Raji (cell line): ENCODE results near the gene ARL16.

Source experiments
- POLR2A ChIP-seq: IDR thresholded peaks from 2 replicates; pipeline ENCODE4 v1.6.1; 2011; ENCODE audit warnings: low read depth, low read length, control low read depth; ENCODE audit not compliant: insufficient read depth

ARL16 gene

GRCh38 chr17:81673561-81674258 lies 9.9 kb downstream of the ARL16 start:
- no peak for TF ChIP-seq POLR2A

DNA sequence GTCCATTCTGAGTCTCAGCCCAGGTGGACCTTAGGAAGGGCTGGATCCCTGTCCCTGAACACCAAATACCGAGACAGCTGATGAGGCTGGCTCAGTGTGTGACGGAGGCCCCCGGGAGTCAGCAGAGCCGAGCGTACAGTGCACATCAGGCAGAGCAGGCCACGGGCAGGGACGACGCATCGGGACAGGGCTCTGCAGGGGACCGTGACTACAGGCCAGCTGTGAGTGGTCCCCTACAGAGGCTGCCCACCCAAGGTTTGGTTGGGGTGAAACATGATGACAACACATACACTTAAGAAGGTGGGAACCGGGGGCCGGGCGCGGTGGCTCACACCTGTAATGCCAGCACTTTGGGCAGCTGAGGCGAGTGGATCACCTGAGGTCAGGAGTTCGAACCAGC lies 10.6 kb downstream of the ARL16 start:
- TF ChIP-seq POLR2A, result no peak

GRCh38 chr17:81672504-81672903 lies 11.1 kb downstream of the ARL16 start:
- no peak for TF ChIP-seq POLR2A

GRCh38 chr17:81667754-81668153 lies 15.8 kb downstream of the ARL16 start:
- TF ChIP-seq POLR2A, result no peak

DNA sequence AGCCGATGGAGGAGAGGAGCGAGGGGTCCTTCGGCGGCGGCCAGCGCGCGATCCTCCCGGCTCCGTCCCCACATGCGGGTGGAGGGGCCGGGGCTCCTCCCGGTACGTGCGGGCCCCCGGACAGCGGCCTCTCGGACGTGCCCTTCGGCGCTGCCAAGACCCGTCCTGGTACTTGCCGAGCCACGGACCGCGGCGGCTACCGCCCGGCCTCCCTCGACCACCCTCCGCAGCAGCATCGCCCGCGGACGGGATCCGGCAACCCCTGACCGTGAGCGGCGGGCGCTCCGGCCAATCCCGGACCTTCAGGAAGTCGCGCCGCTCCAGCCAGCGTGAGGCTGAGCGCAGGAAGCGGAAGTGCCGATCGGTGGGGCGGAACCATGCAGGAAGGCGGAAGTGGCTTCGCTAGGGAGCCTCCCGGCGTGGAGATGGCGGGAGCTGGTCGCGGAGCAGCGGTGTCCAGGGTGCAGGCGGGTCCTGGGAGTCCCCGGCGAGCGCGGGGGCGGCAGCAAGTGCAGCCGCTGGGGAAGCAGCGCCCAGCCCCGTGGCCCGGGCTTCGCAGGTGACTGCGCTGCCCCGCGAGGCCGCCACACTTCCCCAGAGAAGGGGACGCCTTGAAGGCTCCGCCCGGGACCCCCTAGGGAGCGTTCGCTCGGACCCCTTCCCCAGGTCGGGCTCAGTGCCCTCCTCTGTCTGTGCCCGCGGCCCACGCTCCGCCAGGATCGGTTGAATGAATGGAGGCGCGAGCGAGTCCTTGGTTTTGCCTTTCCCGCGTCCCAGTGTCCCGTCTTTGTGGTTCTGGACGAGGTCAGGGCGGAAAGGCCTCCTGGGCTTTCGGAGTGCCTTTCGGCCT lies 17.0 kb downstream of the ARL16 start, which contains the start of the genes CCDC137 and OXLD1:
Gene CCDC137 (plus strand): TSS at position 396 of the 850 bp plus-strand sequence. CDS start 30 bp downstream, at position 426.
Gene OXLD1 (minus strand): TSS at position 264 of the 850 bp plus-strand sequence. CDS start 28 bp downstream, at position 236.
- TF ChIP-seq POLR2A, result peak; percentile 97

DNA sequence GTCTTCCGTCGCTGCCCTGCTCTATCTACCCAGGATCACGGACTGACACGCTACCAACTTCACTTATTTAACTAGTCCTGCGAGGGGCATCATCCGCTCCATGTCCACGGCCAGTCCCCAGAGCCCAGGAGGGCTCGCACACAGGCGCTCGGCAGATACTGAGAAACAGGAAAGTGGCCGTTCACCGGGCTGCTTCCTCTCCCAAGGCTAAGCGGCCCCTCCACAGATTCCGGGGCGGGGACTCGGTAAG lies 17.6 kb downstream of the ARL16 start:
- no peak for TF ChIP-seq POLR2A

GRCh38 chr17:81665205-81666091 lies 18.1 kb downstream of the ARL16 start:
- no peak for TF ChIP-seq POLR2A

GRCh38 chr17:81664051-81664470 lies 19.5 kb downstream of the ARL16 start:
- TF ChIP-seq POLR2A, result no peak; the same call in 1 of the 2 replicates

GRCh38 chr17:81662002-81662401 lies 21.6 kb downstream of the ARL16 start:
- TF ChIP-seq POLR2A, result no peak

DNA sequence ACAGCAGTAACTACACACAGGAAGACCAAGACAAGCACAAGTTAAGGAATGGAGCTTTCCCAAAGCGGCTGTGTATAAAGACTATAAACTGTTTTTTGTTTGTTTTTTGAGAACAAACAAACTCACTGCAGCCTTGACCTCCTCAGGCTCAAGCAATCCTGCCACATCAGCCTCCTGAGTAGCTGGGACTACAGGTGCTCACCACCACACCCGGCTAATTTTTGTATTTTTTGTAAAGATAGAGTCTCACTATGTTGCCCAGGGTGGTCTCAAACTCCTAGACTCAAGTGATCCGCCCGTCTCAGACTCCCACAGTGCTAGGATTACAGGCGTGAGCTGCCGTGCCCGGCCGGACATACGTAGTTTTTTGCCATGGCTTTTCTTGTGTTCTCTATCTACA lies 23.2 kb downstream of the ARL16 start:
- TF ChIP-seq POLR2A, result no peak

- TF ChIP-seq POLR2A, result no peak
Measured at GRCh38 chr17:81659038-81659437, 24.6 kb downstream of the ARL16 start.

DNA sequence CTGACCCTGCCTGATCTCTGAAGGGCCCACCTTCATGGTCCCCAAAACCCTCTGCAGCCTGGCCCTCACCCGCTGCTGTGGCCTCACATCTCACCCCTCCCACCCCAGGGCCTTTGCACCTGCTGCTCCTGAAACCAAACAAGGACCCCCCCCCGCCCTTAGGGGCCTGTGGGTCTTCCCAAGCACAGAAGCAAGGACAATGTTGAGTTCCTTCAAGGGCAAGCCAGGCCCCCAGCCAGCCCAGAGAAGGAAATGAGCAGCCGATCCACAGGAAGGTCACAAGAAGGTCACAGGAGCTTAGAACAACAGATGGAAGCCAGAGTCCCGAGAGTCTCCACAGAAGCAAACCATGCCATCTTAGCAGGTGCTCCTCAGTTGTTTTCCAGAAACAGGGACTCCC lies 26.8 kb downstream of the ARL16 start:
- TF ChIP-seq POLR2A, result no peak

GRCh38 chr17:81656118-81656743 lies 27.4 kb downstream of the ARL16 start, which contains the start of gene PDE6G:
Gene PDE6G, minus strand, starts transcription at chr17:81656542. Its CDS starts 3,237 bp downstream, at chr17:81653305.
- no peak for TF ChIP-seq POLR2A

DNA sequence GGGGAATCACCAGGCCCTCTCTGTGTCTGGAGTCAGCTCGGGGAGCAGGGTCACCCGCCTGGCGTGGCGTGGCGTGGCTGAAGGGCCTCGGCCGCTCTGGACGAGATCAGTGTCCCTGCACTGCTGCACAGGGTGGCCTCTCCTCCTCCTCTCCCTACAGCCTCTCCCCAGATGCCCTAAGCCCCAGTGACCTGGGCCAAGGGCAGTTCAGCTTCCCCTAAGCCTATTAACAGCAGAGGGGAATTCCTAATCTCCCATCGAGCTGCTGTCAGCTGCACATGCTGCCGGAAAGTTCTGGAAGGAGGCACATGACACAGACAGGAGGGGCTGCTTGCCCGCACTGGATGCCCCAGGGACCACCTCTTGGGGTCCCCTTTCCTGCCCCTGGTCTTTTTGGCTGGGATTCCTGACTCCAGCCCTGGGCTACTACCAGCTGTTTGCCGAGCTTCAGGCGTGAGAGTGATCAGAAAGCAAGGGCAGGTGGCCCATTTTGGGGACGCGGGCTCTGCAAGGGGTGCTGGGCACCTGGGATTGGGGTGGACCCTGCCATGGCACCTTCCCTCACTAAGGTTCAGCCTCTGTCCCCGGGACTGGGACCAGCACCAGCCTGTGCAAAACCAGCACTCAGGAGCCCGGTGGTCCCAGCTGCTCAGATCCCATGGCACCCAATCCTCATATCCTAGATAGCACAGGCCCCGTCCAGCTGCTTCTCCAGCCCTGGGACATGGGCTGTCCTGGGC lies 28.0 kb downstream of the ARL16 start:
- TF ChIP-seq POLR2A, result no peak
